Caco-2 (cell line): Measurements from ENCODE around the gene MOB3B. TPM values are rescaled to one million over a fixed set of nuclear protein-coding genes. Genes with fewer than 3 reads are reported as not detected.

Experiments
- BruUV-seq: library from RNA; stranded (reverse); fragments of 400-500 nt; replicated peaks from 2 replicates; lab custom pipeline; 2021; lab: Mats Ljungman, UMichigan
- CTCF ChIA-PET: fragments of 300-600 bp; sonication (Branson Sonifier 250); formaldehyde crosslinking; loops from one replicate; lab custom pipeline; 2022; ENCODE audit warnings: antibody characterized with exemption; lab: Charles Lee
- POLR2A ChIA-PET: fragments of 300-600 bp; sonication (Branson Sonifier 250); formaldehyde crosslinking; loops from one replicate; lab custom pipeline; 2022; ENCODE audit warnings: antibody characterized with exemption; lab: Charles Lee
- DNase-seq, 2 experiments: peaks; one replicate each; pipeline versions ENCODE4 v3.0.0 to v3.0.0-alpha.2; 2020 to 2022
- H3K27me3 ChIP-seq: replicated peaks from 2 replicates; pipeline ENCODE4 v1.6.0; 2011; ENCODE audit warnings: low read length; ENCODE audit not compliant: control insufficient read depth, insufficient read depth
- H3K36me3 ChIP-seq: 2 replicates; pipeline ENCODE4 v1.5.1; 2011; ENCODE audit warnings: low read length; ENCODE audit not compliant: control insufficient read depth, insufficient read depth
- H3K4me1 ChIP-seq: fragments of 250-450 bp; sonication (Bioruptor Pico); 2 replicates; pipeline ENCODE4 v1.5.1; 2020; ENCODE audit warnings: mild to moderate bottlenecking
- H3K4me3 ChIP-seq: 2 replicates; pipeline ENCODE4 v1.5.1; 2011; ENCODE audit warnings: low read depth, mild to moderate bottlenecking, control low read depth, low read length
- H3K9me3 ChIP-seq: fragments of 250-450 bp; sonication (Bioruptor Pico); 2 replicates; pipeline ENCODE4 v1.5.1; 2020; ENCODE audit warnings: mild to moderate bottlenecking, moderate library complexity
- H3K27ac Mint-ChIP-seq: one replicate; pipeline ENCODE4 v1.8.0; 2022; ENCODE audit warnings: mixed read lengths; ENCODE audit not compliant: unreplicated experiment
- H3K27me3 Mint-ChIP-seq: one replicate; pipeline ENCODE4 v1.8.0; 2022; ENCODE audit warnings: mixed read lengths; ENCODE audit not compliant: insufficient read depth, unreplicated experiment
- H3K36me3 Mint-ChIP-seq: one replicate; pipeline ENCODE4 v1.8.0; 2022; ENCODE audit warnings: mild to moderate bottlenecking, mixed read lengths; ENCODE audit not compliant: insufficient read depth, unreplicated experiment
- H3K4me1 Mint-ChIP-seq: one replicate; pipeline ENCODE4 v1.8.0; 2022; ENCODE audit warnings: low read depth, mixed read lengths; ENCODE audit not compliant: unreplicated experiment
- H3K4me3 Mint-ChIP-seq: one replicate; pipeline ENCODE4 v1.8.0; 2022; ENCODE audit warnings: mild to moderate bottlenecking, moderate library complexity, mixed read lengths; ENCODE audit not compliant: unreplicated experiment
- H3K9me3 Mint-ChIP-seq: one replicate; pipeline ENCODE4 v1.8.0; 2022; ENCODE audit warnings: mixed read lengths; ENCODE audit not compliant: unreplicated experiment
- intact Hi-C: fragments of 100-400 bp; cut with micrococcal nuclease; formaldehyde crosslinking; loops from one replicate; pipeline ENCODE4 v1.10.0; 2022; ENCODE audit not compliant: unreplicated experiment
- total RNA-seq: library from RNA; stranded (reverse); gene quantifications from 2 replicates; pipeline ENCODE4 v1.2.3, GENCODE V29; 2022
- TF ChIP-seq, protein P1 (sequence below), 2 experiments: fragments of 200-600 bp in 1 of 2; IDR thresholded peaks; 1 replicate in 1 of 2; 2 replicates in 1 of 2; pipeline versions ENCODE4 v1.5.1 to v1.8.0; 2011 to 2022; ENCODE audit warnings: antibody characterized with exemption in 1 of 2, control low read depth in 1 of 2, inconsistent platforms in 1 of 2, low read depth in 1 of 2, low read length in 1 of 2, mild to moderate bottlenecking in 1 of 2, moderate library complexity in 1 of 2; ENCODE audit not compliant: insufficient read depth in 1 of 2, severe bottlenecking in 1 of 2, unreplicated experiment in 1 of 2

MOB3B gene
- total RNA-seq, 1 experiment from 2014 or later: 5.3 TPM

DNA sequence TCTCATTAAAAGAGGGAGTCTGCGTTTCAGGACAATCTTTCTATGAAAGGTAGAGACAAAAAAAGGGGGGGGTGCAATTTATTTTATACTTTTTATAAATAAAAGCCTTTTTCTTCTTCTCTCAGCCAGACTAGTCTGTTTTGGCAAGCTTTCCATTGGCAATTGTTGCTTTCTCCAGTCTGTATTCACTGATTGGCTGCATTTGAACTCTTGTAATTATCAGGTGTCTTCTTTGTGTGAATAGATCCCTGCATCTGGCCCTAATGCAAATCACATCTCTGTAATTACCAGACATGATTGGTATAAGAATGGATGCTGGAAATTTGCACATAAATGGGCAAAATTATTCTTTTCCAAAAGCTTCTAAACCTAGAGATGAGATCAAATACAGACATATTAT, 225.1 kb downstream of the MOB3B start:
- Histone ChIP-seq H3K27me3 (no peaks in the 10 kb centered on the region), H3K4me3 (no peak overlapping the region), H3K4me1 (no peaks in the 10 kb centered on the region), H3K9me3 (no peaks in the 10 kb centered on the region), H3K36me3 (no peaks in the 10 kb centered on the region)
- BruUV-seq: no TSS peak
- no peaks in the 10 kb centered on the region for H3K36me3 Mint-ChIP-seq
- no peaks in the 10 kb centered on the region for H3K4me1 Mint-ChIP-seq
- no peak overlapping the region for H3K27ac Mint-ChIP-seq
- ChIA-PET CTCF (no interaction called here), POLR2A (no interaction called here)
- H3K27me3 Mint-ChIP-seq: peaks cover 3% of the 10 kb centered on the region
- TF ChIP-seq, protein P1, sequence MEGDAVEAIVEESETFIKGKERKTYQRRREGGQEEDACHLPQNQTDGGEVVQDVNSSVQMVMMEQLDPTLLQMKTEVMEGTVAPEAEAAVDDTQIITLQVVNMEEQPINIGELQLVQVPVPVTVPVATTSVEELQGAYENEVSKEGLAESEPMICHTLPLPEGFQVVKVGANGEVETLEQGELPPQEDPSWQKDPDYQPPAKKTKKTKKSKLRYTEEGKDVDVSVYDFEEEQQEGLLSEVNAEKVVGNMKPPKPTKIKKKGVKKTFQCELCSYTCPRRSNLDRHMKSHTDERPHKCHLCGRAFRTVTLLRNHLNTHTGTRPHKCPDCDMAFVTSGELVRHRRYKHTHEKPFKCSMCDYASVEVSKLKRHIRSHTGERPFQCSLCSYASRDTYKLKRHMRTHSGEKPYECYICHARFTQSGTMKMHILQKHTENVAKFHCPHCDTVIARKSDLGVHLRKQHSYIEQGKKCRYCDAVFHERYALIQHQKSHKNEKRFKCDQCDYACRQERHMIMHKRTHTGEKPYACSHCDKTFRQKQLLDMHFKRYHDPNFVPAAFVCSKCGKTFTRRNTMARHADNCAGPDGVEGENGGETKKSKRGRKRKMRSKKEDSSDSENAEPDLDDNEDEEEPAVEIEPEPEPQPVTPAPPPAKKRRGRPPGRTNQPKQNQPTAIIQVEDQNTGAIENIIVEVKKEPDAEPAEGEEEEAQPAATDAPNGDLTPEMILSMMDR (IDR thresholded peaks at IDR 0.05; ENCODE audit: insufficient read depth in 1 of 2, low read depth in 1 of 2, low read length in 1 of 2, severe bottlenecking in 1 of 2, unreplicated experiment in 1 of 2): no peak
- no peaks in the 10 kb centered on the region for H3K9me3 Mint-ChIP-seq
- no peak for DNase-seq
- H3K4me3 Mint-ChIP-seq: no peak overlapping the region
- intact Hi-C loops: no loop called here

DNA sequence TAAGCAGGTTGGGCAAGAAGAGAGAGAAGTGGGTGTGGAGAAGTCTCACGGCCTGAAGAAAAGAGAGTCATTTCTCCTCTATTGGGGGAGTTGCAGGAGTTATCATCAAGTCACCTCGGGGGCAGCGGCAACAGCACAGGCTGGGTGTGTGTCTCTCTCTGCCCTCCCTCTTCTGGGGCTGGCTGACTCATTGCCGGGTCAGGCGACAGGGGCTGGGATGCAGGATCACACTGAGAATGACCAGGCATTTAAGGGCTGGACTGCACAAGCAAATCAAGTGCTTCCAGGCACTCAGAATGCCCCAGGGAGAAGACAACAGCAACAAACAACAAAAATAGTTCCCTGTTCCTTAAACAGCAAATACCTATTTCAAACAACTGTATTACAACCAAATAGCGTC, 226.4 kb downstream of the MOB3B start:
- intact Hi-C loops: no loop called here
- no peak overlapping the region for H3K4me3 ChIP-seq
- no peak overlapping the region for H3K4me3 Mint-ChIP-seq
- ChIA-PET CTCF (no interaction called here), POLR2A (no interaction called here)
- no peaks in the 10 kb centered on the region for H3K36me3 ChIP-seq
- no peaks in the 10 kb centered on the region for H3K9me3 ChIP-seq
- no peak overlapping the region for H3K27ac Mint-ChIP-seq
- H3K27me3 ChIP-seq: no peaks in the 10 kb centered on the region
- DNase-seq: no peak
- no peaks in the 10 kb centered on the region for H3K9me3 Mint-ChIP-seq
- no peaks in the 10 kb centered on the region for H3K4me1 ChIP-seq
- no peaks in the 10 kb centered on the region for H3K4me1 Mint-ChIP-seq
- TF ChIP-seq, protein P1 (IDR thresholded peaks at IDR 0.05; ENCODE audit: insufficient read depth in 1 of 2, low read depth in 1 of 2, low read length in 1 of 2, severe bottlenecking in 1 of 2, unreplicated experiment in 1 of 2): no peak
- H3K27me3 Mint-ChIP-seq: peaks cover 3% of the 10 kb centered on the region
- BruUV-seq: no TSS peak
- no peaks in the 10 kb centered on the region for H3K36me3 Mint-ChIP-seq

DNA sequence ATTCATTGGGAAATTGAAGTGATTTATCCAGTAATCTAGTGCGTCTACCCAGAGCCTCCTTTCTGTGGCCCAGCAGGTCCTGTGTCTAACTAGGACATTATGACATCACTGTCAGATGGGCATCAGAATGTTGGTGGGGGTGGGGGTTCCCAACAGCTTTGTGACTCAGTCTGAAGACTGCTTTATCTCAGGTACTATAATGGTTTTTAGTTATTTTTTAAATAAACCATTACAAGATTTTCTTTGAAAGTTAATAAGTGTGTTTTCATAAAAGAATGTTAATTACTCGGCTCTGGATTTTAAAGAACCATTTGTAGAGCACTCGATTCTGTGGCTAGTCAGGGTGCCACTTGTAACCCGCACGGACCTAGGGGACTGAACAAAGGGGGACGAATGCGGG, 232.6 kb downstream of the MOB3B start, which contains the start of gene EQTN:
Gene EQTN (minus strand): TSS at position 101 of the 400 bp plus-strand sequence. CDS start 95 bp downstream, at position 6.
- H3K27me3 Mint-ChIP-seq: peaks cover 6% of the 10 kb centered on the region
- H3K4me1 Mint-ChIP-seq: no peaks in the 10 kb centered on the region
- no peak for DNase-seq
- H3K36me3 ChIP-seq: no peaks in the 10 kb centered on the region
- CTCF ChIA-PET: no interaction called here
- TF ChIP-seq, protein P1 (IDR thresholded peaks at IDR 0.05; ENCODE audit: insufficient read depth in 1 of 2, low read depth in 1 of 2, low read length in 1 of 2, severe bottlenecking in 1 of 2, unreplicated experiment in 1 of 2): no peak
- no peak within 1 kb of the TSS for H3K27ac Mint-ChIP-seq
- H3K9me3 ChIP-seq: no peaks in the 10 kb centered on the region
- H3K4me1 ChIP-seq: no peaks in the 10 kb centered on the region
- intact Hi-C loops: no loop called here
- no peak within 1 kb of the TSS for H3K4me3 Mint-ChIP-seq
- no peaks in the 10 kb centered on the region for H3K9me3 Mint-ChIP-seq
- POLR2A ChIA-PET: no interaction called here
- H3K36me3 Mint-ChIP-seq: no peaks in the 10 kb centered on the region
- no TSS peak for BruUV-seq
- no peaks in the 10 kb centered on the region for H3K27me3 ChIP-seq
- no peak within 1 kb of the TSS for H3K4me3 ChIP-seq
